ENCODE data around the gene IGLL1.

GRCh38 chr22:23556026-23556620, 24.0 kb downstream of the IGLL1 start:
- TF ChIP-seq CTCF (IDR thresholded peaks at IDR 0.05) (no peak), POLR2A (IDR thresholded peaks at IDR 0.05) (no peak), POLR2AphosphoS5 (IDR thresholded peaks at IDR 0.05) (no peak)
